Stimulated activated CD8-positive, alpha-beta memory T cell treated with anti-CD3 and anti-CD28 coated beads, Interleukin-7, amount 100 ng/mL, for 24 hours (primary cell): Measurements from ENCODE around the gene BLCAP.
"Not testable (repeated sequence)": the region's sequence is repeated elsewhere in the genome, so short reads cannot be mapped to it uniquely, and the experiment has no call there.

Experiments used
- DNase-seq: peaks from one replicate; pipeline ENCODE4 v3.0.0-alpha.2; 2020; ENCODE audit warnings: low read depth

Gene BLCAP

GRCh38 chr20:37480919-37481318, 46.8 kb downstream of the BLCAP start:
- DNase-seq, result no peak

GRCh38 chr20:37479925-37480691, 47.6 kb downstream of the BLCAP start:
- DNase-seq, result no peak

- DNase-seq, result no peak
Measured at GRCh38 chr20:37479266-37479665, 48.4 kb downstream of the BLCAP start.

GRCh38 chr20:37477041-37477440, 50.6 kb downstream of the BLCAP start:
- DNase-seq, result no peak

- no peak for DNase-seq
Measured at GRCh38 chr20:37475252-37475651, 52.4 kb downstream of the BLCAP start.

- no peak for DNase-seq
Measured at GRCh38 chr20:37474386-37474785, 53.3 kb downstream of the BLCAP start.

GRCh38 chr20:37473249-37474000, 54.3 kb downstream of the BLCAP start:
- DNase-seq, result no peak

- not testable (repeated sequence) for DNase-seq
Measured at GRCh38 chr20:37472435-37472834, 55.2 kb downstream of the BLCAP start.

- DNase-seq, result no peak
Measured at GRCh38 chr20:37471741-37472235, 55.9 kb downstream of the BLCAP start.

GRCh38 chr20:37470190-37470589, 57.5 kb downstream of the BLCAP start:
- DNase-seq, result not testable (repeated sequence)

- DNase-seq, result no peak
Measured at GRCh38 chr20:37469531-37469930, 58.1 kb downstream of the BLCAP start.

GRCh38 chr20:37468886-37469285, 58.8 kb downstream of the BLCAP start:
- DNase-seq, result no peak
